H9 (cell line): Measurements from ENCODE around the gene LAYN. TPM values are rescaled to one million over a fixed set of nuclear protein-coding genes. Genes with fewer than 3 reads are reported as not detected.

Experiments used
- DNase-seq: peaks from one replicate; pipeline ENCODE4 v3.0.0-alpha.2; 2017
- H2AFZ ChIP-seq: one replicate; pipeline ENCODE4 v1.6.1; 2013; ENCODE audit warnings: mild to moderate bottlenecking, low read length, control low read depth, moderate library complexity
- H2AK5ac ChIP-seq: 2 replicates; pipeline ENCODE4 v1.6.1; 2013; ENCODE audit warnings: low read length, control low read depth, mixed read lengths; ENCODE audit not compliant: insufficient read length
- H2BK120ac ChIP-seq: one replicate; pipeline ENCODE4 v1.6.1; 2013; ENCODE audit warnings: low read depth, mild to moderate bottlenecking, low read length, control low read depth, inconsistent platforms; ENCODE audit not compliant: poor library complexity, severe bottlenecking
- H2BK12ac ChIP-seq: 2 replicates; pipeline ENCODE4 v1.6.1; 2013; ENCODE audit warnings: low read length, control low read depth, mixed read lengths, low read depth; ENCODE audit not compliant: insufficient read length
- H2BK15ac ChIP-seq: 2 replicates; pipeline ENCODE4 v1.6.1; 2013; ENCODE audit warnings: low read depth, low read length, control low read depth
- H2BK20ac ChIP-seq: one replicate; pipeline ENCODE4 v1.6.1; 2013; ENCODE audit warnings: low read depth, mild to moderate bottlenecking, low read length, control low read depth, inconsistent platforms; ENCODE audit not compliant: poor library complexity, severe bottlenecking
- H2BK5ac ChIP-seq: 2 replicates; pipeline ENCODE4 v1.6.1; 2013; ENCODE audit warnings: low read length, control low read depth, mixed read lengths; ENCODE audit not compliant: insufficient read length
- H3K14ac ChIP-seq: 2 replicates; pipeline ENCODE4 v1.6.1; 2013; ENCODE audit warnings: low read length, control low read depth; ENCODE audit not compliant: insufficient read depth
- H3K18ac ChIP-seq: 2 replicates; pipeline ENCODE4 v1.6.1; 2013; ENCODE audit warnings: low read depth, mild to moderate bottlenecking, mixed read lengths, low read length, control low read depth; ENCODE audit not compliant: insufficient read length
- H3K23ac ChIP-seq: 2 replicates; pipeline ENCODE4 v1.6.1; 2013; ENCODE audit warnings: low read length, control low read depth, mixed read lengths, low read depth; ENCODE audit not compliant: insufficient read length
- H3K23me2 ChIP-seq: 2 replicates; pipeline ENCODE4 v1.6.1; 2013; ENCODE audit warnings: low read depth, mild to moderate bottlenecking, mixed read lengths, low read length, control low read depth; ENCODE audit not compliant: insufficient read length, poor library complexity, severe bottlenecking
- H3K27ac ChIP-seq: 2 replicates; pipeline ENCODE4 v1.5.1; 2013; ENCODE audit warnings: low read length, control low read depth, mixed read lengths, low read depth; ENCODE audit not compliant: insufficient read length
- H3K27me3 ChIP-seq: 2 replicates; pipeline ENCODE4 v1.6.1; 2013; ENCODE audit warnings: low read length, control low read depth, inconsistent platforms; ENCODE audit not compliant: insufficient read depth
- H3K4ac ChIP-seq: 2 replicates; pipeline ENCODE4 v1.6.1; 2013; ENCODE audit warnings: low read depth, mild to moderate bottlenecking, control low read depth, inconsistent platforms, low read length, moderate library complexity
- H3K4me1 ChIP-seq: 2 replicates; pipeline ENCODE4 v1.6.1; 2013; ENCODE audit warnings: low read length, control low read depth, inconsistent platforms; ENCODE audit not compliant: insufficient read depth
- H3K4me2 ChIP-seq: 2 replicates; pipeline ENCODE4 v1.6.1; 2013; ENCODE audit warnings: low read length, control low read depth, mixed read lengths; ENCODE audit not compliant: insufficient read length, insufficient read depth
- H3K56ac ChIP-seq: 2 replicates; pipeline ENCODE4 v1.6.1; 2013; ENCODE audit warnings: low read depth, mild to moderate bottlenecking, mixed read lengths, low read length, control low read depth; ENCODE audit not compliant: insufficient read length
- H3K79me1 ChIP-seq: 2 replicates; pipeline ENCODE4 v1.6.1; 2013; ENCODE audit warnings: low read depth, mild to moderate bottlenecking, moderate library complexity, low read length, control low read depth, inconsistent platforms; ENCODE audit not compliant: insufficient read depth, poor library complexity, severe bottlenecking
- H3K79me2 ChIP-seq: 2 replicates; pipeline ENCODE4 v1.6.1; 2013; ENCODE audit warnings: low read length, control low read depth, inconsistent platforms; ENCODE audit not compliant: insufficient read depth
- H3K9ac ChIP-seq: 2 replicates; pipeline ENCODE4 v1.6.1; 2013; ENCODE audit warnings: low read length, control low read depth, mixed read lengths; ENCODE audit not compliant: insufficient read length; ENCODE audit errors: extremely low read depth
- H3K9me3 ChIP-seq: one replicate; pipeline ENCODE4 v1.6.1; 2013; ENCODE audit warnings: low read depth, low read length, inconsistent platforms; ENCODE audit not compliant: control insufficient read depth
- H3T11ph ChIP-seq: one replicate; pipeline ENCODE4 v1.6.1; 2013; ENCODE audit warnings: mild to moderate bottlenecking, low read length, control low read depth, inconsistent platforms
- H4K20me1 ChIP-seq: one replicate; pipeline ENCODE4 v1.6.1; 2013; ENCODE audit not compliant: control insufficient read depth, insufficient read length, insufficient read depth
- H4K5ac ChIP-seq: 2 replicates; pipeline ENCODE4 v1.6.1; 2013; ENCODE audit warnings: low read depth, mild to moderate bottlenecking, mixed read lengths, low read length, control low read depth; ENCODE audit not compliant: insufficient read length
- H4K8ac ChIP-seq: replicated peaks from 2 replicates; pipeline ENCODE4 v1.6.1; 2013; ENCODE audit warnings: low read length, control low read depth, mixed read lengths, low read depth; ENCODE audit not compliant: insufficient read length
- H4K91ac ChIP-seq: 2 replicates; pipeline ENCODE4 v1.6.1; 2013; ENCODE audit warnings: low read depth, mild to moderate bottlenecking, moderate library complexity, mixed read lengths, low read length, control low read depth; ENCODE audit not compliant: insufficient read length
- H3K27ac Mint-ChIP-seq, 3 experiments: 2 replicates in 2 of 3; 3 replicates in 1 of 3; pipeline ENCODE4 v1.8.0; 2020 to 2021; ENCODE audit warnings: mixed read lengths in 3 of 3, mild to moderate bottlenecking in 1 of 3, moderate library complexity in 1 of 3
- H3K27me3 Mint-ChIP-seq: 2 replicates; pipeline ENCODE4 v1.8.0; 2021; ENCODE audit warnings: low read depth, mild to moderate bottlenecking, moderate library complexity, mixed read lengths
- H3K36me3 Mint-ChIP-seq, 3 experiments: 2 replicates in 2 of 3; 3 replicates in 1 of 3; pipeline ENCODE4 v1.8.0; 2020 to 2021; ENCODE audit warnings: low read depth in 3 of 3, mixed read lengths in 3 of 3; ENCODE audit not compliant: insufficient read depth in 1 of 3
- H3K4me1 Mint-ChIP-seq, 2 experiments: 2 replicates each; pipeline ENCODE4 v1.8.0; 2020; ENCODE audit warnings: mixed read lengths in 2 of 2
- H3K4me3 Mint-ChIP-seq, 2 experiments: 2 replicates in 1 of 2; 3 replicates in 1 of 2; pipeline ENCODE4 v1.8.0; 2020 to 2021; ENCODE audit warnings: mild to moderate bottlenecking in 2 of 2, mixed read lengths in 2 of 2, moderate library complexity in 1 of 2
- H3K9me3 Mint-ChIP-seq, 2 experiments: 2 replicates in 1 of 2; 3 replicates in 1 of 2; pipeline ENCODE4 v1.8.0; 2020; ENCODE audit warnings: mild to moderate bottlenecking in 2 of 2, mixed read lengths in 2 of 2, moderate library complexity in 1 of 2
- CTCF ChIP-seq: fragments of 200-600 bp; sonication (generic); conservative IDR thresholded peaks from 3 replicates; pipeline ENCODE4 v1.8.0; 2021; ENCODE audit warnings: antibody characterized with exemption, mild to moderate bottlenecking
- WGBS: extraction: QIAGEN DNeasy Blood & Tissue Kit; methylation state at CpG from one replicate; pipeline ENCODE4 v1.1.7; 2013; ENCODE audit warnings: missing lambda C conversion rate, low lambda C conversion rate, mixed read lengths; ENCODE audit not compliant: insufficient read length; ENCODE audit errors: extremely low coverage; 5-methylcytosine and 5-hydroxymethylcytosine counted together
- total RNA-seq: library from RNA; stranded (reverse); gene quantifications from 2 replicates; pipeline ENCODE4 v1.2.1, GENCODE V29; 2021

Gene LAYN
- total RNA-seq, 1 experiment from 2014 or later: 3.1 TPM

GRCh38 chr11:111560800-111561199, 20.3 kb downstream of the LAYN start:
- Histone ChIP-seq H3K27ac (no peak overlapping the region), H3K9ac (no peak overlapping the region), H3K27me3 (no peaks in the 10 kb centered on the region), H3K4ac (no peak overlapping the region), H3K18ac (no peak overlapping the region), H3K79me1 (no peaks in the 10 kb centered on the region), H3T11ph (no peak overlapping the region), H3K79me2 (no peaks in the 10 kb centered on the region), H2BK12ac (no peak overlapping the region), H3K56ac (no peak overlapping the region), H2BK120ac (no peak overlapping the region), H4K91ac (no peak overlapping the region), H3K23me2 (no peaks in the 10 kb centered on the region), H2AFZ (no peak overlapping the region), H3K4me1 (peaks cover 6% of the 10 kb centered on the region; the same call in 1 of the 2 replicates), H4K5ac (no peak overlapping the region), H4K20me1 (no peaks in the 10 kb centered on the region), H3K4me2 (no peak overlapping the region), H2BK20ac (no peak overlapping the region), H2AK5ac (no peak overlapping the region), H4K8ac (no peak overlapping the region), H2BK15ac (no peak overlapping the region), H2BK5ac (no peak overlapping the region), H3K14ac (no peak overlapping the region), H3K9me3 (peaks cover 5% of the 10 kb centered on the region), H3K23ac (no peak overlapping the region)
- no CpG with 5 or more reads among the region's 3 CpGs for WGBS
- TF ChIP-seq CTCF: no peak
- peak overlapping the region in 1 of 3 experiments; percentile 49; a peak in 1 of 7 replicates for H3K27ac Mint-ChIP-seq
- no peaks in the 10 kb centered on the region for H3K27me3 Mint-ChIP-seq
- peaks cover 28 to 35% of the 10 kb centered on the region in 2 experiments for H3K4me1 Mint-ChIP-seq
- H3K36me3 Mint-ChIP-seq: peaks cover 5 to 19% (median 11%) of the 10 kb centered on the region in 3 experiments
- no peak overlapping the region for H3K4me3 Mint-ChIP-seq
- no peak for DNase-seq
- H3K9me3 Mint-ChIP-seq: peaks cover 8 to 11% of the 10 kb centered on the region in 2 experiments
